GM23338 (cell line): ENCODE measurements around the gene PPM1L.

ENCODE experiments used
- EZH2 ChIP-seq: fragments of 200-600 bp; sonication (generic); IDR thresholded peaks from one replicate; pipeline ENCODE4 v1.8.0; 2017; ENCODE audit warnings: antibody characterized with exemption, mild to moderate bottlenecking, low read depth; ENCODE audit not compliant: unreplicated experiment
- EZH2phosphoT487 ChIP-seq: fragments of 200-600 bp; sonication (generic); IDR thresholded peaks from one replicate; pipeline ENCODE4 v1.8.1; 2018; ENCODE audit warnings: antibody characterized with exemption; ENCODE audit not compliant: unreplicated experiment
- POLR2AphosphoS5 ChIP-seq: IDR thresholded peaks from 2 replicates; pipeline ENCODE4 v1.6.1; 2016; ENCODE audit warnings: antibody characterized with exemption, low read depth
- TF ChIP-seq, protein P1 (sequence below), 2 experiments: fragments of 200-600 bp in 1 of 2; sonication (generic) in 1 of 2; conservative IDR thresholded peaks; 2 replicates each; pipeline versions ENCODE4 v1.5.1 to v1.6.1; 2016 to 2017; ENCODE audit warnings: antibody characterized with exemption in 2 of 2, low read depth in 2 of 2, mild to moderate bottlenecking in 2 of 2, moderate library complexity in 1 of 2
- TF ChIP-seq, protein P2 (sequence below): IDR thresholded peaks from 2 replicates; pipeline ENCODE4 v1.6.1; 2016; ENCODE audit warnings: antibody characterized with exemption

DNA sequence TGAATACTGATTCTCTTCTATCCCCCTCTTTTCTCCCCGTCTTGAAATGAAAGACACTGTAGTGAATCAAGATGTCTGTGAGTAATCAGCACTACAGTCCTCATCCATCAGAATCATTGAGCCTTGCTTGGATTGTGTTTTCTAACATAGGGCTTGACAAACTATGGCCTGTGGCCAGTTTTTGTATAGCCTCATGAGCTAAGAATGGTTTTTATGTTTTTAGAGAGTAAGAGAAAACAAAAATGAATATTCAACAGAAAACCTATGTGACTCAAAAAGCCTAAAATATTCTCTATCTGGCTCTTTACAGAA, 55.2 kb downstream of the PPM1L start:
- TF ChIP-seq EZH2 (no peak), POLR2AphosphoS5 (no peak), EZH2phosphoT487 (no peak)
- TF ChIP-seq, protein P1, sequence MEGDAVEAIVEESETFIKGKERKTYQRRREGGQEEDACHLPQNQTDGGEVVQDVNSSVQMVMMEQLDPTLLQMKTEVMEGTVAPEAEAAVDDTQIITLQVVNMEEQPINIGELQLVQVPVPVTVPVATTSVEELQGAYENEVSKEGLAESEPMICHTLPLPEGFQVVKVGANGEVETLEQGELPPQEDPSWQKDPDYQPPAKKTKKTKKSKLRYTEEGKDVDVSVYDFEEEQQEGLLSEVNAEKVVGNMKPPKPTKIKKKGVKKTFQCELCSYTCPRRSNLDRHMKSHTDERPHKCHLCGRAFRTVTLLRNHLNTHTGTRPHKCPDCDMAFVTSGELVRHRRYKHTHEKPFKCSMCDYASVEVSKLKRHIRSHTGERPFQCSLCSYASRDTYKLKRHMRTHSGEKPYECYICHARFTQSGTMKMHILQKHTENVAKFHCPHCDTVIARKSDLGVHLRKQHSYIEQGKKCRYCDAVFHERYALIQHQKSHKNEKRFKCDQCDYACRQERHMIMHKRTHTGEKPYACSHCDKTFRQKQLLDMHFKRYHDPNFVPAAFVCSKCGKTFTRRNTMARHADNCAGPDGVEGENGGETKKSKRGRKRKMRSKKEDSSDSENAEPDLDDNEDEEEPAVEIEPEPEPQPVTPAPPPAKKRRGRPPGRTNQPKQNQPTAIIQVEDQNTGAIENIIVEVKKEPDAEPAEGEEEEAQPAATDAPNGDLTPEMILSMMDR (conservative IDR thresholded peaks at IDR 0.05; ENCODE audit: low read depth in 2 of 2): no peak
- TF ChIP-seq, protein P2, sequence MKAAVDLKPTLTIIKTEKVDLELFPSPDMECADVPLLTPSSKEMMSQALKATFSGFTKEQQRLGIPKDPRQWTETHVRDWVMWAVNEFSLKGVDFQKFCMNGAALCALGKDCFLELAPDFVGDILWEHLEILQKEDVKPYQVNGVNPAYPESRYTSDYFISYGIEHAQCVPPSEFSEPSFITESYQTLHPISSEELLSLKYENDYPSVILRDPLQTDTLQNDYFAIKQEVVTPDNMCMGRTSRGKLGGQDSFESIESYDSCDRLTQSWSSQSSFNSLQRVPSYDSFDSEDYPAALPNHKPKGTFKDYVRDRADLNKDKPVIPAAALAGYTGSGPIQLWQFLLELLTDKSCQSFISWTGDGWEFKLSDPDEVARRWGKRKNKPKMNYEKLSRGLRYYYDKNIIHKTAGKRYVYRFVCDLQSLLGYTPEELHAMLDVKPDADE: no peak
